WERI-Rb-1 (cell line): ENCODE results near the gene CDK5RAP2.

Source experiments
- DNase-seq: peaks from one replicate; pipeline ENCODE4 v3.0.0-alpha.2; 2020
- H3K27ac ChIP-seq: fragments of 250-450 bp; sonication (Bioruptor Pico); 2 replicates; pipeline ENCODE4 v1.5.1; 2020; ENCODE audit warnings: mild to moderate bottlenecking, moderate library complexity
- H3K27me3 ChIP-seq: fragments of 250-450 bp; sonication (Bioruptor Pico); 2 replicates; pipeline ENCODE4 v1.5.1; 2021; ENCODE audit warnings: mild to moderate bottlenecking, low read depth, moderate library complexity; ENCODE audit not compliant: insufficient read depth, severe bottlenecking
- H3K36me3 ChIP-seq: fragments of 250-450 bp; sonication (Bioruptor Pico); 2 replicates; pipeline ENCODE4 v1.5.1; 2020; ENCODE audit warnings: mild to moderate bottlenecking, moderate library complexity
- H3K4me3 ChIP-seq: 2 replicates; pipeline ENCODE4 v1.5.1; 2011; ENCODE audit warnings: low read depth, mild to moderate bottlenecking, control low read depth, low read length
- H3K9me3 ChIP-seq: fragments of 250-450 bp; sonication (Bioruptor Pico); 2 replicates; pipeline ENCODE4 v1.5.1; 2021; ENCODE audit warnings: mild to moderate bottlenecking, moderate library complexity; ENCODE audit not compliant: severe bottlenecking
- CTCF ChIP-seq: IDR thresholded peaks from 2 replicates; pipeline ENCODE4 v1.5.1; 2011; ENCODE audit warnings: low read depth, mild to moderate bottlenecking, control low read depth, inconsistent platforms, low read length

The CDK5RAP2 gene

GRCh38 chr9:120376101-120376500 lies 203.9 kb downstream of the CDK5RAP2 start:
- Histone ChIP-seq H3K27ac (no peak overlapping the region), H3K9me3 (peaks cover 10% of the 10 kb centered on the region), H3K27me3 (no peaks in the 10 kb centered on the region), H3K36me3 (no peaks in the 10 kb centered on the region), H3K4me3 (no peak overlapping the region)
- no peak for DNase-seq
- no peak for TF ChIP-seq CTCF

GRCh38 chr9:120375316-120375715 lies 204.7 kb downstream of the CDK5RAP2 start:
- Histone ChIP-seq H3K27ac (no peak overlapping the region), H3K27me3 (no peaks in the 10 kb centered on the region), H3K9me3 (peaks cover 10% of the 10 kb centered on the region), H3K4me3 (no peak overlapping the region), H3K36me3 (no peaks in the 10 kb centered on the region)
- DNase-seq, result no peak
- TF ChIP-seq CTCF, result no peak

- no peaks in the 10 kb centered on the region for H3K36me3 ChIP-seq
- no peaks in the 10 kb centered on the region for H3K27me3 ChIP-seq
- no peak overlapping the region for H3K27ac ChIP-seq
- H3K9me3 ChIP-seq, result peaks cover 8% of the 10 kb centered on the region
- TF ChIP-seq CTCF, result no peak
- DNase-seq, result no peak
- H3K4me3 ChIP-seq, result no peak overlapping the region
These were observed 205.2 kb downstream of the CDK5RAP2 start for GRCh38 chr9:120374817-120375216.

GRCh38 chr9:120374239-120374638 lies 205.7 kb downstream of the CDK5RAP2 start:
- no peak for TF ChIP-seq CTCF
- Histone ChIP-seq H3K27ac (no peak overlapping the region), H3K27me3 (no peaks in the 10 kb centered on the region)

GRCh38 chr9:120372040-120372439 lies 207.9 kb downstream of the CDK5RAP2 start:
- Histone ChIP-seq H3K27ac (no peak overlapping the region), H3K9me3 (no peaks in the 10 kb centered on the region), H3K36me3 (no peaks in the 10 kb centered on the region), H3K27me3 (no peaks in the 10 kb centered on the region), H3K4me3 (no peak overlapping the region)
- no peak for TF ChIP-seq CTCF
- DNase-seq, result no peak

More at GRCh38 chr9:120374239-120374638, 205.7 kb downstream of the CDK5RAP2 start:
- Histone ChIP-seq H3K36me3 (no peaks in the 10 kb centered on the region), H3K4me3 (no peak overlapping the region), H3K9me3 (peaks cover 2% of the 10 kb centered on the region)
- no peak for DNase-seq

- TF ChIP-seq CTCF, result no peak
- Histone ChIP-seq H3K27ac (no peak overlapping the region), H3K4me3 (no peak overlapping the region), H3K27me3 (no peaks in the 10 kb centered on the region), H3K36me3 (no peaks in the 10 kb centered on the region), H3K9me3 (no peaks in the 10 kb centered on the region)
- no peak for DNase-seq
These were observed 210.3 kb downstream of the CDK5RAP2 start for GRCh38 chr9:120369608-120370220.
